Panc1 (cell line): Measurements from ENCODE around the gene SEH1L. TPM values are rescaled to one million over a fixed set of nuclear protein-coding genes. Genes with fewer than 3 reads are reported as not detected.

ENCODE experiments used
- ATAC-seq: fragments of 200-7000 bp; cut with Tn5 transposase; 2 replicates; pipeline ENCODE4 v1.9.1; 2020; ENCODE audit warnings: mild to moderate bottlenecking, moderate library complexity
- BruUV-seq: library from RNA; stranded (reverse); fragments of 400-500 nt; replicated peaks from 2 replicates; lab custom pipeline; 2021; lab: Mats Ljungman, UMichigan
- CTCF ChIA-PET: fragments of 300-600 bp; sonication (Branson Sonifier 250); formaldehyde crosslinking; loops from one replicate; lab custom pipeline; 2022; ENCODE audit warnings: antibody characterized with exemption; lab: Charles Lee
- POLR2A ChIA-PET: fragments of 300-600 bp; sonication (Branson Sonifier 250); formaldehyde crosslinking; loops from one replicate; lab custom pipeline; 2022; ENCODE audit warnings: antibody characterized with exemption; lab: Charles Lee
- DNase-seq: peaks from one replicate; pipeline ENCODE4 v3.0.0-alpha.2; 2010; ENCODE audit warnings: low read depth, low spot score
- H3K27ac ChIP-seq: 2 replicates; pipeline ENCODE4 v1.5.1; 2011; ENCODE audit warnings: mild to moderate bottlenecking, low read length, inconsistent platforms
- H3K27me3 ChIP-seq: fragments of 200-500 bp; sonication (Bioruptor generic); 2 replicates; pipeline ENCODE4 v1.6.0; 2014; ENCODE audit warnings: low read length, inconsistent platforms; ENCODE audit not compliant: control insufficient read depth, insufficient read depth
- H3K36me3 ChIP-seq: fragments of 200-500 bp; sonication (Bioruptor generic); 2 replicates; pipeline ENCODE4 v1.5.1; 2014; ENCODE audit warnings: inconsistent platforms, mild to moderate bottlenecking, low read length, moderate library complexity; ENCODE audit not compliant: control insufficient read depth, insufficient read depth
- H3K4me1 ChIP-seq: 2 replicates; pipeline ENCODE4 v1.5.1; 2011; ENCODE audit warnings: inconsistent platforms, mild to moderate bottlenecking, low read length, moderate library complexity; ENCODE audit not compliant: control insufficient read depth, insufficient read depth
- H3K4me3 ChIP-seq, 2 experiments: 2 replicates each; pipeline ENCODE4 v1.5.1; 2011 to 2012; ENCODE audit warnings: low read depth in 2 of 2, low read length in 2 of 2, mild to moderate bottlenecking in 2 of 2, inconsistent platforms in 1 of 2, moderate library complexity in 1 of 2
- H3K9me3 ChIP-seq: fragments of 200-500 bp; sonication (Bioruptor generic); 2 replicates; pipeline ENCODE4 v1.5.1; 2014; ENCODE audit warnings: low read depth, mild to moderate bottlenecking, inconsistent platforms, low read length, moderate library complexity; ENCODE audit not compliant: control insufficient read depth, insufficient read depth
- POLR2AphosphoS5 ChIP-seq: IDR thresholded peaks from 2 replicates; pipeline ENCODE4 v1.6.1; 2012; ENCODE audit warnings: mild to moderate bottlenecking, low read depth, low read length, moderate library complexity
- SIN3A ChIP-seq: IDR thresholded peaks from 2 replicates; pipeline ENCODE4 v1.6.1; 2012; ENCODE audit warnings: low read depth, mild to moderate bottlenecking, low read length, moderate library complexity, borderline replicate concordance; ENCODE audit not compliant: insufficient read depth
- TCF7L2 ChIP-seq: IDR thresholded peaks from 2 replicates; pipeline ENCODE4 v1.6.1; 2011; ENCODE audit warnings: mild to moderate bottlenecking, low read depth, low read length, inconsistent platforms
- in situ Hi-C: cut with HindIII; loops from 2 replicates; pipeline ENCODE4 v1.10.0; 2016; ENCODE audit warnings: low sequenced_read_pairs, low pct_unique_long_range_greater_than_20kb
- intact Hi-C: fragments of 100-400 bp; cut with micrococcal nuclease; formaldehyde crosslinking; loops from one replicate; pipeline ENCODE4 v1.10.0; 2022; ENCODE audit not compliant: unreplicated experiment
- total RNA-seq: library from RNA; stranded (reverse); gene quantifications from one replicate; pipeline ENCODE4 v1.2.1, GENCODE V29; 2021; ENCODE audit not compliant: unreplicated experiment
- TF ChIP-seq, protein P1 (sequence below): fragments of 450-650 bp; IDR thresholded peaks from 2 replicates; pipeline ENCODE4 v1.5.1; 2017; ENCODE audit warnings: mild to moderate bottlenecking
- TF ChIP-seq, protein P2 (sequence below), 2 experiments: IDR thresholded peaks; 2 replicates each; pipeline ENCODE4 v1.6.1; 2011 to 2012; ENCODE audit warnings: low read depth in 2 of 2, control low read depth in 1 of 2, low read length in 1 of 2, mild to moderate bottlenecking in 1 of 2, moderate library complexity in 1 of 2; ENCODE audit not compliant: insufficient read depth in 1 of 2

SEH1L gene
- total RNA-seq, 1 experiment from 2014 or later = 86.5 TPM

DNA sequence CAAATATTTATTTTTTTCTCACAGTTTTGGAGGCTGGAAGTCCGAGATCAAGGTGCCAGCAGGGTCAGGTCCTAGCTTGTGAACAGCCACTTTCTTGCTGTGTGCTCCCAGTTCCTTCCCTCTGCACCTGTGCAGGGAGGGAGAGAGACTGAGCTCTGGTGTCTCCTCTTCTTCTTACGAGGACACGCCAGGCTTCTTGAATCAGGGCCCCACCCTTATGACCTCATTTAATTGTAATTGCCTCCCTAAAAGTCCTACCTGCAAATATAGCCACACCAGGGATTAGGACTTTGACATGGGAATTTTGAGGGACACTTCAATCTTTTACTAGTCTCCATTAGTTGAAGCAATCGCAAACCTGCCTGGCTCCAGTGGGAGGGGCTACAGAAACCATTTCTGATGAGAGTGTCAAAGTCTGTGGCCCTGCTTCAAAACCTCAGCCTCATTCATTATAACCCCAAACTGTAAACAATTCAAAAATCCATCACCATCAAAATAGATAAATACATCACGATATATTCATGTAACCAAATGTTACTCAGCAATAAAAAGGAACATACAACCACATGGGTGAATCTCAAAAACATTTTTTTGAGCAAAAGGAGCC is 18.2 kb upstream of the SEH1L start:
- CTCF ChIA-PET = no interaction called here

DNA sequence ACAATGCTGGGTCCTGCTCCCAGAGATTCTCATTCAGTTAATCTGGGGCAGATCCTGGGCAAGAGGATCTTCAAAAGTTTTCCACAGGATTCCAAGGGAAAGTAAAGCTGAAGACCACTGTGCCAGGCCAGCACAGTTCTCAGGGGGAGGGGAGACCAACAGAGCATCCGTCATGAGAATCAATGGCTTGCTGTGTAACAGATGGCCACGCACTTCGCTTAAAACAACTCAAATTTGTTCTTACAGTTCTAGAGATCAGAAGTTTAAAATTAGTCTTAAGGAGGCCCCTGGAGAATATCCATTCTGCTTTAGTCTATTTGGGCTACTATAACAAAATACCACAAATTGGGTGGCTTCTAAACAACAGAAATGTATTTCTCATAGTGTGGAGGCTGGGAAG is 17.4 kb upstream of the SEH1L start:
- Histone ChIP-seq H3K27me3 (no peaks in the 10 kb centered on the region), H3K4me3 (no peak overlapping the region), H3K9me3 (no peaks in the 10 kb centered on the region), H3K27ac (no peak overlapping the region), H3K36me3 (no peaks in the 10 kb centered on the region), H3K4me1 (no peaks in the 10 kb centered on the region)
- in situ Hi-C loops = no loop called here
- POLR2A ChIA-PET = no interaction called here
- TF ChIP-seq, protein P1, sequence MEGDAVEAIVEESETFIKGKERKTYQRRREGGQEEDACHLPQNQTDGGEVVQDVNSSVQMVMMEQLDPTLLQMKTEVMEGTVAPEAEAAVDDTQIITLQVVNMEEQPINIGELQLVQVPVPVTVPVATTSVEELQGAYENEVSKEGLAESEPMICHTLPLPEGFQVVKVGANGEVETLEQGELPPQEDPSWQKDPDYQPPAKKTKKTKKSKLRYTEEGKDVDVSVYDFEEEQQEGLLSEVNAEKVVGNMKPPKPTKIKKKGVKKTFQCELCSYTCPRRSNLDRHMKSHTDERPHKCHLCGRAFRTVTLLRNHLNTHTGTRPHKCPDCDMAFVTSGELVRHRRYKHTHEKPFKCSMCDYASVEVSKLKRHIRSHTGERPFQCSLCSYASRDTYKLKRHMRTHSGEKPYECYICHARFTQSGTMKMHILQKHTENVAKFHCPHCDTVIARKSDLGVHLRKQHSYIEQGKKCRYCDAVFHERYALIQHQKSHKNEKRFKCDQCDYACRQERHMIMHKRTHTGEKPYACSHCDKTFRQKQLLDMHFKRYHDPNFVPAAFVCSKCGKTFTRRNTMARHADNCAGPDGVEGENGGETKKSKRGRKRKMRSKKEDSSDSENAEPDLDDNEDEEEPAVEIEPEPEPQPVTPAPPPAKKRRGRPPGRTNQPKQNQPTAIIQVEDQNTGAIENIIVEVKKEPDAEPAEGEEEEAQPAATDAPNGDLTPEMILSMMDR = no peak
- TF ChIP-seq, protein P2, sequence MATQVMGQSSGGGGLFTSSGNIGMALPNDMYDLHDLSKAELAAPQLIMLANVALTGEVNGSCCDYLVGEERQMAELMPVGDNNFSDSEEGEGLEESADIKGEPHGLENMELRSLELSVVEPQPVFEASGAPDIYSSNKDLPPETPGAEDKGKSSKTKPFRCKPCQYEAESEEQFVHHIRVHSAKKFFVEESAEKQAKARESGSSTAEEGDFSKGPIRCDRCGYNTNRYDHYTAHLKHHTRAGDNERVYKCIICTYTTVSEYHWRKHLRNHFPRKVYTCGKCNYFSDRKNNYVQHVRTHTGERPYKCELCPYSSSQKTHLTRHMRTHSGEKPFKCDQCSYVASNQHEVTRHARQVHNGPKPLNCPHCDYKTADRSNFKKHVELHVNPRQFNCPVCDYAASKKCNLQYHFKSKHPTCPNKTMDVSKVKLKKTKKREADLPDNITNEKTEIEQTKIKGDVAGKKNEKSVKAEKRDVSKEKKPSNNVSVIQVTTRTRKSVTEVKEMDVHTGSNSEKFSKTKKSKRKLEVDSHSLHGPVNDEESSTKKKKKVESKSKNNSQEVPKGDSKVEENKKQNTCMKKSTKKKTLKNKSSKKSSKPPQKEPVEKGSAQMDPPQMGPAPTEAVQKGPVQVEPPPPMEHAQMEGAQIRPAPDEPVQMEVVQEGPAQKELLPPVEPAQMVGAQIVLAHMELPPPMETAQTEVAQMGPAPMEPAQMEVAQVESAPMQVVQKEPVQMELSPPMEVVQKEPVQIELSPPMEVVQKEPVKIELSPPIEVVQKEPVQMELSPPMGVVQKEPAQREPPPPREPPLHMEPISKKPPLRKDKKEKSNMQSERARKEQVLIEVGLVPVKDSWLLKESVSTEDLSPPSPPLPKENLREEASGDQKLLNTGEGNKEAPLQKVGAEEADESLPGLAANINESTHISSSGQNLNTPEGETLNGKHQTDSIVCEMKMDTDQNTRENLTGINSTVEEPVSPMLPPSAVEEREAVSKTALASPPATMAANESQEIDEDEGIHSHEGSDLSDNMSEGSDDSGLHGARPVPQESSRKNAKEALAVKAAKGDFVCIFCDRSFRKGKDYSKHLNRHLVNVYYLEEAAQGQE (IDR thresholded peaks at IDR 0.05; ENCODE audit: insufficient read depth in 1 of 2, low read depth in 2 of 2, low read length in 1 of 2) = no peak
- no peak for TF ChIP-seq POLR2AphosphoS5
- no peak for TF ChIP-seq TCF7L2
- no peak for TF ChIP-seq SIN3A
- CTCF ChIA-PET = no interaction called here
- BruUV-seq = no TSS peak
- intact Hi-C loops = no loop called here
- DNase-seq (no peak), ATAC-seq (no peak)

More for the DNA sequence above, 18.2 kb upstream of the SEH1L start:
- H3K36me3 ChIP-seq = no peaks in the 10 kb centered on the region
- DNase-seq (no peak), ATAC-seq (no peak)
- H3K27me3 ChIP-seq = no peaks in the 10 kb centered on the region
- POLR2A ChIA-PET = no interaction called here
- no TSS peak for BruUV-seq
- no peaks in the 10 kb centered on the region for H3K9me3 ChIP-seq
- H3K27ac ChIP-seq = no peak overlapping the region
- H3K4me3 ChIP-seq = no peak overlapping the region
- H3K4me1 ChIP-seq = no peaks in the 10 kb centered on the region
- intact Hi-C loops (no loop called here), in situ Hi-C loops (no loop called here)
- no peak for TF ChIP-seq TCF7L2
- no peak for TF ChIP-seq POLR2AphosphoS5
- TF ChIP-seq, protein P2 (IDR thresholded peaks at IDR 0.05; ENCODE audit: insufficient read depth in 1 of 2, low read depth in 2 of 2, low read length in 1 of 2) = no peak
